GM12878 (cell line): ENCODE data around the gene ANTKMT. TPM values are rescaled to one million over a fixed set of nuclear protein-coding genes. Genes with fewer than 3 reads are reported as not detected.
A peak's percentile ranks its signal among the peaks of the same experiment; 100 is the strongest.

Experiments
- ATAC-seq: fragments of 200-7000 bp; cut with Tn5 transposase; 3 replicates; pipeline ENCODE4 v1.9.1; 2020; ENCODE audit warnings: mild to moderate bottlenecking, moderate library complexity
- BruUV-seq: library from RNA; stranded (reverse); fragments of 400-500 nt; replicated peaks from 2 replicates; lab custom pipeline; 2021; lab: Mats Ljungman, UMichigan
- CTCF ChIA-PET: fragments of 300-600 bp; sonication (Branson Sonifier 250); formaldehyde crosslinking; extraction: SDS; loops from one replicate; lab custom pipeline; 2021; ENCODE audit warnings: inconsistent platforms; lab: Yijun Ruan, JAX
- POLR2A ChIA-PET: fragments of 350-600 bp; formaldehyde crosslinking; extraction: SDS; loops from one replicate; lab custom pipeline; 2021; ENCODE audit warnings: inconsistent platforms; lab: Charles Lee
- RAD21 ChIA-PET: fragments of 300-600 bp; sonication (Branson Sonifier 250); formaldehyde crosslinking; loops from one replicate; lab custom pipeline; 2023; ENCODE audit warnings: antibody characterized with exemption; ENCODE audit not compliant: unreplicated experiment; lab: Charles Lee
- SMC1A ChIA-PET: fragments of 300-600 bp; sonication (Branson Sonifier 250); formaldehyde crosslinking; loops from one replicate; lab custom pipeline; 2023; ENCODE audit not compliant: unreplicated experiment, uncharacterized antibody; lab: Charles Lee
- DNase-seq: peaks from one replicate; pipeline ENCODE4 v3.0.0-alpha.2; 2011; ENCODE audit warnings: low read depth, low spot score
- FAIRE-seq: peaks from 3 replicates; lab custom pipeline; 2011; peaks lifted over from hg19 to GRCh38; lab: Jason Lieb, UNC
- H2AFZ ChIP-seq: 2 replicates; pipeline ENCODE4 v1.6.0; 2011; ENCODE audit warnings: low read depth, low read length, control low read depth; ENCODE audit not compliant: control insufficient read depth
- H3K27ac ChIP-seq: 2 replicates; pipeline ENCODE4 v1.5.1; 2011; ENCODE audit warnings: control low read depth; ENCODE audit not compliant: control insufficient read depth, insufficient read depth
- H3K27me3 ChIP-seq, 2 experiments: replicated peaks in 1 of 2; 2 replicates each; pipeline versions ENCODE4 v1.6.0 to v1.6.1; 2011; ENCODE audit warnings: low read length in 1 of 2; ENCODE audit not compliant: control insufficient read depth in 2 of 2, insufficient read depth in 2 of 2
- H3K36me3 ChIP-seq, 2 experiments: 2 replicates each; pipeline ENCODE4 v1.5.1; 2011; ENCODE audit warnings: low read length in 1 of 2; ENCODE audit not compliant: control insufficient read depth in 2 of 2, insufficient read depth in 2 of 2
- H3K4me1 ChIP-seq: 2 replicates; pipeline ENCODE4 v1.6.1; 2011; ENCODE audit warnings: mild to moderate bottlenecking, low read length, moderate library complexity, mixed read lengths; ENCODE audit not compliant: control insufficient read depth, insufficient read depth
- H3K4me2 ChIP-seq: 2 replicates; pipeline ENCODE4 v1.6.0; 2011; ENCODE audit warnings: control low read depth; ENCODE audit not compliant: control insufficient read depth, insufficient read depth
- H3K4me3 ChIP-seq: fragments of 200-600 bp; sonication (generic); 2 replicates; pipeline ENCODE4 v1.5.1; 2016
- H3K79me2 ChIP-seq: 2 replicates; pipeline ENCODE4 v1.6.0; 2011; ENCODE audit warnings: low read length; ENCODE audit not compliant: control insufficient read depth, insufficient read depth
- H3K9ac ChIP-seq: 2 replicates; pipeline ENCODE4 v1.8.0; 2011; ENCODE audit warnings: low read length, control low read depth, mixed read lengths; ENCODE audit not compliant: control insufficient read depth, insufficient read depth
- H3K9me3 ChIP-seq: replicated peaks from 3 replicates; pipeline ENCODE4 v1.5.1; 2011; ENCODE audit warnings: mild to moderate bottlenecking, low read length; ENCODE audit not compliant: control insufficient read depth, insufficient read depth
- H4K20me1 ChIP-seq: 2 replicates; pipeline ENCODE4 v1.6.0; 2011; ENCODE audit not compliant: control insufficient read depth, insufficient read depth
- NBN ChIP-seq: fragments of 450-650 bp; IDR thresholded peaks from 2 replicates; pipeline ENCODE4 v1.6.1; 2016
- STAT3 ChIP-seq: IDR thresholded peaks from 2 replicates; pipeline ENCODE4 v1.6.1; 2011; ENCODE audit warnings: low read depth, low read length, improper control_type of control experiment
- WGBS: methylation state at CpG from one replicate; pipeline ENCODE4 v1.1.6; 2016; ENCODE audit warnings: low lambda C conversion rate; ENCODE audit not compliant: insufficient replicate concordance, insufficient coverage; ENCODE audit errors: missing lambda C conversion rate; 5-methylcytosine and 5-hydroxymethylcytosine counted together
- in situ Hi-C: fragments of 300-500 bp; cut with MboI; formaldehyde crosslinking; loops from 9 replicates; pipeline ENCODE4 v1.14.3; 2018; ENCODE audit warnings: mixed read lengths
- intact Hi-C: fragments of 100-400 bp; cut with micrococcal nuclease; formaldehyde crosslinking; loops from one replicate; pipeline ENCODE4 v1.14.2; 2022; ENCODE audit not compliant: unreplicated experiment
- polyA plus RNA-seq, 11 experiments: library from polyadenylated mRNA; depleted of rRNA in 4 of 11; unstranded in 6 of 11; stranded (reverse) in 5 of 11; fragments of >200 nt; fragmentation: Nextera tagmentation in 4 of 11; fragmentation: Illumina TruSeq in 1 of 11; extraction: Ambion mirVana in 4 of 11; extraction: Trizol in 1 of 11; gene quantifications; 1 replicate in 1 of 11; 2 replicates in 10 of 11; pipeline versions ENCODE4 v1.2.1 to v1.2.3, GENCODE V29; 2011 to 2016; ENCODE audit warnings: inconsistent platforms in 2 of 11, missing spikeins in 2 of 11, low read depth in 1 of 11
- total RNA-seq, 4 experiments: library from RNA; depleted of rRNA in 3 of 4; stranded (reverse); fragments of >200 nt in 3 of 4; fragmentation: Illumina TruSeq in 1 of 4; extraction: Trizol in 1 of 4; gene quantifications; 2 replicates each; pipeline versions ENCODE4 v1.2.1 to v1.2.3, GENCODE V29; 2013 to 2021
- TF ChIP-seq, protein P1 (sequence below), 3 experiments: IDR thresholded peaks in 2 of 3; conservative IDR thresholded peaks in 1 of 3; 2 replicates each; pipeline ENCODE4 v1.5.1; 2011; ENCODE audit warnings: low read depth in 3 of 3, low read length in 3 of 3, mild to moderate bottlenecking in 3 of 3, control low read depth in 2 of 3, moderate library complexity in 2 of 3, inconsistent platforms in 1 of 3, mixed read lengths in 1 of 3; ENCODE audit not compliant: control insufficient read depth in 2 of 3, insufficient read depth in 1 of 3; ENCODE audit errors: extremely low read depth in 1 of 3

ANTKMT gene
- total and polyA plus RNA-seq, 10 of the 15 experiments (the other 5 are each of a cell fraction or from before 2014, with no cell fraction given): 0.58 to 60.5 (median 25.8) TPM

DNA sequence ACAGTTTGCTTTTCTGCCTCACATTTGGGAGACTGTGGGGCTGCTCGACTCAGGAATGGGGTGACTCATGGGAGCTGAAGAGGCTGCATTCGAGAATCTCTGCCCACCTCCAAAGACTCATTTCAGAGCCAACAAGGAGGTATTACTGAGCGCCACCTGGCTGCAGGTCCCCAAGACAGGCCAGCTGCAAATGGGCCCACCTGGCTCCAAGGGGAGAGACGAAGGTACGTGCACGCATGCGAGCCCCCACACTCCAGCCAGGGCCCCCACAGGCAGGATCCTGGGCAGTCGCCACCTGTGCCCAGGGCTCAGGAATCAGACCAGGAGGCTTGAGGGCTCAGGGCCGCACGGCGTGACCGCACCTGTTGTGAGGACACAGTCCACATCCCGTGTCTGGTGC, 12.0 kb downstream of the ANTKMT start:
- Histone ChIP-seq H2AFZ (no peak overlapping the region), H3K36me3 (peaks cover 7 to 9% of the 10 kb centered on the region in 2 experiments; a peak in 3 of 4 replicates), H3K4me2 (no peak overlapping the region), H3K27me3 (no peaks in the 10 kb centered on the region), H3K9me3 (no peaks in the 10 kb centered on the region), H3K79me2 (peaks cover 2% of the 10 kb centered on the region), H4K20me1 (no peaks in the 10 kb centered on the region), H3K4me3 (no peak overlapping the region), H3K27ac (no peak overlapping the region), H3K4me1 (peaks cover 37% of the 10 kb centered on the region), H3K9ac (no peak overlapping the region)
- ChIA-PET RAD21 (no interaction called here), SMC1A (interaction anchor here (1.2 kb wide), 1 partner anchor 17 kb away, joined by 3 read pairs; no protein-coding TSS in a partner anchor), CTCF (interaction anchor here (1.3 kb wide), 1 partner anchor 13 kb away, joined by 4 read pairs; the partner anchor contains the start of gene ANTKMT), POLR2A (no interaction called here)
- ATAC-seq (no peak), DNase-seq (no peak), FAIRE-seq (no peak)
- TF ChIP-seq, protein P1, sequence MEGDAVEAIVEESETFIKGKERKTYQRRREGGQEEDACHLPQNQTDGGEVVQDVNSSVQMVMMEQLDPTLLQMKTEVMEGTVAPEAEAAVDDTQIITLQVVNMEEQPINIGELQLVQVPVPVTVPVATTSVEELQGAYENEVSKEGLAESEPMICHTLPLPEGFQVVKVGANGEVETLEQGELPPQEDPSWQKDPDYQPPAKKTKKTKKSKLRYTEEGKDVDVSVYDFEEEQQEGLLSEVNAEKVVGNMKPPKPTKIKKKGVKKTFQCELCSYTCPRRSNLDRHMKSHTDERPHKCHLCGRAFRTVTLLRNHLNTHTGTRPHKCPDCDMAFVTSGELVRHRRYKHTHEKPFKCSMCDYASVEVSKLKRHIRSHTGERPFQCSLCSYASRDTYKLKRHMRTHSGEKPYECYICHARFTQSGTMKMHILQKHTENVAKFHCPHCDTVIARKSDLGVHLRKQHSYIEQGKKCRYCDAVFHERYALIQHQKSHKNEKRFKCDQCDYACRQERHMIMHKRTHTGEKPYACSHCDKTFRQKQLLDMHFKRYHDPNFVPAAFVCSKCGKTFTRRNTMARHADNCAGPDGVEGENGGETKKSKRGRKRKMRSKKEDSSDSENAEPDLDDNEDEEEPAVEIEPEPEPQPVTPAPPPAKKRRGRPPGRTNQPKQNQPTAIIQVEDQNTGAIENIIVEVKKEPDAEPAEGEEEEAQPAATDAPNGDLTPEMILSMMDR (IDR thresholded peaks at IDR 0.05 in 2 of 3, conservative IDR thresholded peaks at IDR 0.05 in 1 of 3; ENCODE audit: control insufficient read depth in 2 of 3, extremely low read depth in 1 of 3, insufficient read depth in 1 of 3, low read depth in 3 of 3, low read length in 3 of 3): peak in 2 of 3 experiments; percentile 8 to 20; a peak in 1 of 6 replicates
- no peak for TF ChIP-seq STAT3
- TF ChIP-seq NBN: no peak
- no TSS peak for BruUV-seq
- in situ Hi-C loops (no loop called here), intact Hi-C loops (no loop called here)
- WGBS: 84% methylated on average over 13 of the region's 13 CpGs
